Neuron (in vitro differentiated cells): ENCODE data around the gene CLEC2L.

ENCODE experiments used
- H2AFZ ChIP-seq: one replicate; pipeline ENCODE4 v1.6.1; 2013; ENCODE audit warnings: low read depth, mild to moderate bottlenecking, inconsistent platforms, low read length, moderate library complexity
- H3K27me3 ChIP-seq: one replicate; pipeline ENCODE4 v1.6.1; 2013; ENCODE audit warnings: low read length; ENCODE audit not compliant: insufficient read depth
- H3K36me3 ChIP-seq: one replicate; pipeline ENCODE4 v1.6.1; 2013; ENCODE audit warnings: low read length; ENCODE audit not compliant: insufficient read depth
- H3K4me1 ChIP-seq: one replicate; pipeline ENCODE4 v1.6.1; 2013; ENCODE audit warnings: low read length; ENCODE audit not compliant: insufficient read depth
- H3K4me3 ChIP-seq: 2 replicates; pipeline ENCODE4 v1.5.1; 2013; ENCODE audit warnings: mild to moderate bottlenecking, low read length, moderate library complexity
- H3K9me3 ChIP-seq: one replicate; pipeline ENCODE4 v1.6.1; 2013; ENCODE audit warnings: low read length

CLEC2L gene

DNA sequence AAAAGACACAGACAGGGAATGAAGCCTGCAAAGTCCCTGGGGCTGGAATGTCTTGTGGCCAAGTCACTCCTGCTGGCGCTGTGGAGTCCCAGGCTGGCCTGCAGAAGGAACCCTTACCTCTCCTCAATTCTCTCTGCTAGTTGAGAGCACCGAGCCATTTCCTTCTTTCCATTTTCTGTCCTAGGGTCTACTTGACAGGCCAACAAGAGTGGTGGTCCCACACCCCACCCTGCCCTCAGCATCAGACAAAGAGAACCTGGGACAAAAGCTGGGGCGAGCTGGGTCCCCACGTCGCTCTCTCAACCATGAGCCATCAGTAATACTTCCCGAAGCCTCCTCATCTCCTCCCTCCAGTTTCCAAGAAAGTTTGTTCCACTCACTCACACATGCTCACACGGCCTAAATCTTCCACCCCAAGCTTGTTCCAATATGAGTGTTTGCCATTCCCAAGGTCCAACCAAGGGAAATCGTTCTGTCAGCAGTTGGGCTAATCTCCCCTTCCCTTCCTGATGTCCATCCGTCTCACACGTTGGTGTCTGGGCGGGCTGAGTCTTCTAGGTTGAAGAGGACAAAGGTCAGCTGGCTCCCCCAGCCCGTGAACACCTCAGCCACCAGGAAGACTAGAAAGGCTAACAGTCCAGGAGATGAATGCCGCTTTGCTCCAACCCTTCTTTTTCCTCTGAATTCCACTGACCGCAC, 44.3 kb downstream of the CLEC2L start:
- Histone ChIP-seq H3K27me3 (no peaks in the 10 kb centered on the region), H3K36me3 (peaks cover 27% of the 10 kb centered on the region), H3K4me3 (no peak overlapping the region), H3K4me1 (no peaks in the 10 kb centered on the region), H3K9me3 (no peaks in the 10 kb centered on the region), H2AFZ (no peak overlapping the region)

DNA sequence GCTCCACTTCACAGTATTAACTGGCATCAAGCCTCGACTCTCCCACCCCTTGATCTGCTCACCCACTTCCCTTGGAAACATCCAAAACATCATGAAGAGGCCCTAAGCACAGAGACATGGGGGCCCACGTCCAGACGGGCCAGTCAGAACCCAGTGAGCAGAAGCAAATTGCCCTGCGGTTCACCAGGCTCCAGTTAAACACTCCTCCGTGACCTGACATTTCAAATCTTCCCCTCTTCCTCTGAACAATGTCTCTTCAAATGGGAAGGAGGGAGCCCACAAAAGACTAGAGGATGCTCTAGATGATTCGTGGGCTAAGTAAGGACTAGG, 44.8 kb downstream of the CLEC2L start:
- Histone ChIP-seq H2AFZ (no peak overlapping the region), H3K4me3 (no peak overlapping the region), H3K4me1 (no peaks in the 10 kb centered on the region), H3K36me3 (peaks cover 32% of the 10 kb centered on the region), H3K9me3 (no peaks in the 10 kb centered on the region), H3K27me3 (no peaks in the 10 kb centered on the region)

DNA sequence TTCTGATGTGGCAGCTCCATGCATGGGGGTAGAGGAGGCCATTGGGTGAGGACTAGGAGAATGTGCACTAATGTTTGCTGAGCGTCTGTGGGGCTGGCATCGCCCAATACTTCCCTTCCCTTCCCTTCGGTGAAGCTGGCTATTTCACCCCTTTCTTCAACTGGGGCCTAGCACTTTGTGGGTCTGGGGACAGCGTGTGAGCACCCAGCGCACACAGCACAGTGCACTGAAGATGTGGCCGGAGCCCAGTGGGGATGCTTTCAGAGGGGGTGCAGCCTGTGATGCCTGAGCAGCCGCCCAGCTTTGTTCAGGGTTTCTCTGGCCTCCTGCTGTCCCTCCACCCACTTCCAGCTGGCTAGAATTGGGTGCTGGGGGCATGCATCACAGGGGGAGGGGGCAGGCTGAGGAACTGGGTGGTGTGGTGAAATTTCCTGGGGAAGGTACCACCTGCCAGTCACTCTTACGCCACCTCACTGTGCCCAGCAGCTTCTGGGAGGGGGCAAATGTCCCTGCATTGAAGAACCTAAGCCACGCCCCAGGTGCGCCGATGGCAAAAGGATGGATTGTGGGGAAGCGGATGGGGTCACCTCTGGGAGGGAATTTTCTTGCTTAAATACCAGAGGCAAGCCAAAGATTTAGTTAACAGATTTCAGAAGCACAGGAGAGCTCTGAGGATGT, 45.5 kb downstream of the CLEC2L start:
- Histone ChIP-seq H3K4me3 (no peak overlapping the region), H3K36me3 (peaks cover 38% of the 10 kb centered on the region), H2AFZ (no peak overlapping the region)

DNA sequence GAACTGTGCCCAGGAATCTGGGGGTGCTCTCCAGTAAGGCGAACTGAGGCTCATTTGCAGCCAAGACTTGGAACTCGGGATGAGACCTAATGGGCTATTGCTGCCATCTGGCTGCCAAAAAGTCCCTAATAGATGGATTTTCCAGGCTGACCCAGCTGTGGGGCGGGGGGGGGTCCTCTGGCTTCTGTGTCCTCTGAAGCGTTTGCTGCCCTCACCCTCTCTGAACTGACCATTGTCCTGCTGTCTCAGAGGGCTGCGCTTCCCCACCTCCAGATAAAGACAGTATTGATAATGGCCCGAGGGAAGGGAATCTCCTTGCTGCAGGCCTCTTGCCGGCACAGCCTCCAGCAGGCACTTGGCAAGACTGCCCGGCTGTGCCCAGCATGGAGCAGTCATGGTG, 46.6 kb downstream of the CLEC2L start:
- Histone ChIP-seq H2AFZ (no peak overlapping the region), H3K4me3 (no peak overlapping the region), H3K36me3 (peaks cover 45% of the 10 kb centered on the region), H3K9me3 (no peaks in the 10 kb centered on the region), H3K4me1 (no peaks in the 10 kb centered on the region), H3K27me3 (no peaks in the 10 kb centered on the region)

More for the DNA sequence above, 45.5 kb downstream of the CLEC2L start:
- Histone ChIP-seq H3K27me3 (no peaks in the 10 kb centered on the region), H3K4me1 (no peaks in the 10 kb centered on the region), H3K9me3 (no peaks in the 10 kb centered on the region)

DNA sequence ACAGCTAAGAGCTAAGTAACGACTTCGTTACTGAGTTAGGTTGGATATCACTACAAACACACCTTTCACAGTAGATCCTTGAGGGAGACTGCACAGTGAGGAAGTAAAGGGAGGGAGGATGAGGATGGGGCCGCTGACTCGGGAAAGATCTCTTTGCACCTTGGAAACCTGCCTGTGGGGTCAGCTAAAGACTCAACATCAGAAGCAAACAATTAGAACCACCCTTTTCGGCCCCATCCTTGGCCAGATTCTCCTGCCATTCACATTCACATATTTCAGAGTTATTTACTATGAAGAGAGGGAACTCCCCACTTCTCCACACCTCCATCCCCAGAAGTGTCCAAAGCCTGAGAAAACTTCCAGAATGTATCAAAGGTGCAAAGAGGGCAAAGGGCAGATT, 47.1 kb downstream of the CLEC2L start:
- H3K4me3 ChIP-seq: no peak overlapping the region
- H2AFZ ChIP-seq: no peak overlapping the region
- no peaks in the 10 kb centered on the region for H3K4me1 ChIP-seq
- H3K27me3 ChIP-seq: no peaks in the 10 kb centered on the region
- H3K36me3 ChIP-seq: peaks cover 46% of the 10 kb centered on the region
- H3K9me3 ChIP-seq: no peaks in the 10 kb centered on the region

DNA sequence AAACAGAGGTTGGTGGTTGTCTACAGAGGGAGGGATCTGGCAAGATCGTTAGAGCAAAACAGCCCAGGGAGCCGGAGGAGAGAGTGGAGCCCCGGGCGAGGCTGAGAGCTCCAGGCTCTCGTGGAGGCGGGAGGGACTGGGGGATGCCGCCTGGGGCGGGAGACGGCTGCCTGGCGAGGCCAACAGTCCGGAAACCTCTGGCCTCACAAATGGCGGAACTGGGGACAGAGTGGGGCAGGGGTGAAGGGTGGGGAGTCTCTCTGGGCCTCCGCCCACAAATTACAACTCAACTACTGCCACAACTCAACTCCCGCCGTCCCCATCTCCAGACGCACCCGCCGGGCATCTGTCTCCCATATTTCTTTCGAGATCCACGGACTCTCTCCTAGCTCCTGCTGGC, 47.7 kb downstream of the CLEC2L start:
- no peaks in the 10 kb centered on the region for H3K4me1 ChIP-seq
- peaks cover 51% of the 10 kb centered on the region for H3K36me3 ChIP-seq
- H3K9me3 ChIP-seq: no peaks in the 10 kb centered on the region
- no peak overlapping the region for H2AFZ ChIP-seq
- H3K4me3 ChIP-seq: no peak overlapping the region
- no peaks in the 10 kb centered on the region for H3K27me3 ChIP-seq

DNA sequence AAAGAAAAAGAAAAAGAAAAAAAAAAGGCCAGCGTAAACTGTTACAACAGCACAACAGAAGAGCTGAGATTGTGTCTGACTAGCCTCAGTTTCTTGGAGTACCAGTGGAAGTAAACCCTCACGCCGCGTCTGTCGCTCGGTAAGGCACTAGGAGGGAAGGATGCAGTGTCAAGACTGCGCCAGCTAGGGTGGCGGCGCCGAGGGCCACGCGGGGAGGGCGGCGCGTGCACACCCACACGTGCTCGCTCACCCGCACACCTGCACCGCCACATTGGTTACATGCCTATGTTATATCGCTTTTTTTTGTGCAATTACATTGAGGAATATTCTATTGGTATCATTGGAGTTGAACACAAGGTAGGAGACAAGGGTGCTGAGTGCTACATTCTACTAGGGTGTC, 48.2 kb downstream of the CLEC2L start:
- Histone ChIP-seq H3K36me3 (peaks cover 55% of the 10 kb centered on the region), H3K9me3 (no peaks in the 10 kb centered on the region), H3K27me3 (no peaks in the 10 kb centered on the region), H3K4me3 (no peak overlapping the region), H3K4me1 (no peaks in the 10 kb centered on the region), H2AFZ (no peak overlapping the region)

DNA sequence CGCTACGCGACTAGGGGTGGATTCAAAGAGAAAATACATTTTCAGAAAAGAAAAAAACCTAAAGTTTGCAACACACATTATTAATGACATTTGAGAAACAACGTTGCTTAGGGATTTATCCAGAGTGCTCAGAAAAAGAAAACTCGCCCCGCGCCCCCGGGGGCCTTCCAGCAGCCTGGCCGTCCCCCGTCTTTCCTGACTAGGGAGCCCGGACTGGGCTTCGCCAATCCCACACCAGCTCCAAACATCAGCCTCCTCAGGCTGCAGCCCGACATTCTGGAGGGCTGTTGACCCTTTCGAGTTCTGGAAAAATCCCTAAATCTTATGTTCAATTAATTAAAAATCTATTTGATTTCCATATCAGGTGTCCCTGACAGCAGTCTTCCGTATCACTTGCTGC, 48.6 kb downstream of the CLEC2L start:
- Histone ChIP-seq H3K27me3 (no peaks in the 10 kb centered on the region), H3K36me3 (peaks cover 56% of the 10 kb centered on the region), H3K4me1 (no peaks in the 10 kb centered on the region), H2AFZ (no peak overlapping the region), H3K9me3 (no peaks in the 10 kb centered on the region), H3K4me3 (no peak overlapping the region)

DNA sequence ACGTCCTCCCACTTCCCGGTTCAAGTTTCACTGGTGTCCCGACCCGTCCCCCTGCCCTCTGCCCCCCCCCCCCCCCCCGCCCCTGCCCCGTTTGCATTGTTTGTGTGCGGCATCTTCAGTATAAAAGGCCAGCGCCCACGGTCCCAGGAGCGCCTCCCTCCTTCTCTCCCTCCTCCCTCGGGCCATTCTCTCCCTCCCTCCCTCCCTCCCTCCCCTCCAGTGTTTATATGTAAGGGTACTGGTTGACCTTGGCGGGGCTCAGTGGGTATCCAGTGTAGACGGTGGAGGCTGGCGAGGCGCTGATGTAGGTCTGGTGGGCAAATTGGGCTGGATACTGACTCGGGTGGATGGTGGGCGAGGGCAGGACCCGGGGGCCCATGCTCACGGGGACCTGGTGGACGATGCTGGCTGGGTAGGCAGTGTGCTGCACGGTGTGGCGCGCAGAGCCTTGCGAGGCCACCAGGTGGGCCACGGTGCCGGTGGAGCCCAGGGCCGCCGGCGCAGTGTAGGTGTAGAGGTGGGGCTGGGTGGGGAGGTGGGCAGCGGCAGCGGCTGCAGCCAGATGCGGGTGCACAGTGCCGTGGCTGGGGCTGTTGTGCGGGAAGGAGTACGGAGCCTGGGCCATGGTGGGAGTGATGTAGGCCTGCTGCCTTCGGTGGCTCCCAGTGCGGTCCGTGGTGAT, 49.4 kb downstream of the CLEC2L start:
- H3K36me3 ChIP-seq: peaks cover 51% of the 10 kb centered on the region

DNA sequence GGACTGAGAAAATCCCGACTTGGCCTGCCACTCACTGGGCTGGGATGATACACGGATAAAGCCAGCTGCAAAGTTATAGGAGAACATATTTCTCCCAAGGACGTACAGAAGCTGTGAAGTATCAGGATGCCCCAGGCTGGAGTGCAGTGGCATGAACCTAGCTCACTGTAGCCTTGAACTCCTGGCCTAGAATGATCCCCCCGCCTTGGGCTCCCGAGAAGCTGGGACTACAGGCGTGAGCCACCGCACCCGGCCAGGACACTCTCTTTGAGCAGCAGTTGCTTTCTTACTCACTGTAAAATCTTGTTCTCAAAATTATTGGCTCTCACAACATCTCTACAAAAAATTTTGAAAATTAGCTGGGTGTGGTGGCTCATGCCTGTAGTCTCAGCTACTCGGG, 50.4 kb downstream of the CLEC2L start:
- H3K36me3 ChIP-seq: peaks cover 50% of the 10 kb centered on the region
- H2AFZ ChIP-seq: no peak overlapping the region
- no peaks in the 10 kb centered on the region for H3K9me3 ChIP-seq
- no peak overlapping the region for H3K4me3 ChIP-seq
- H3K27me3 ChIP-seq: no peaks in the 10 kb centered on the region
- no peaks in the 10 kb centered on the region for H3K4me1 ChIP-seq

More for the DNA sequence above, 49.4 kb downstream of the CLEC2L start:
- no peaks in the 10 kb centered on the region for H3K27me3 ChIP-seq
- H3K4me3 ChIP-seq: no peak overlapping the region
- H3K9me3 ChIP-seq: no peaks in the 10 kb centered on the region
- no peaks in the 10 kb centered on the region for H3K4me1 ChIP-seq
- no peak overlapping the region for H2AFZ ChIP-seq

DNA sequence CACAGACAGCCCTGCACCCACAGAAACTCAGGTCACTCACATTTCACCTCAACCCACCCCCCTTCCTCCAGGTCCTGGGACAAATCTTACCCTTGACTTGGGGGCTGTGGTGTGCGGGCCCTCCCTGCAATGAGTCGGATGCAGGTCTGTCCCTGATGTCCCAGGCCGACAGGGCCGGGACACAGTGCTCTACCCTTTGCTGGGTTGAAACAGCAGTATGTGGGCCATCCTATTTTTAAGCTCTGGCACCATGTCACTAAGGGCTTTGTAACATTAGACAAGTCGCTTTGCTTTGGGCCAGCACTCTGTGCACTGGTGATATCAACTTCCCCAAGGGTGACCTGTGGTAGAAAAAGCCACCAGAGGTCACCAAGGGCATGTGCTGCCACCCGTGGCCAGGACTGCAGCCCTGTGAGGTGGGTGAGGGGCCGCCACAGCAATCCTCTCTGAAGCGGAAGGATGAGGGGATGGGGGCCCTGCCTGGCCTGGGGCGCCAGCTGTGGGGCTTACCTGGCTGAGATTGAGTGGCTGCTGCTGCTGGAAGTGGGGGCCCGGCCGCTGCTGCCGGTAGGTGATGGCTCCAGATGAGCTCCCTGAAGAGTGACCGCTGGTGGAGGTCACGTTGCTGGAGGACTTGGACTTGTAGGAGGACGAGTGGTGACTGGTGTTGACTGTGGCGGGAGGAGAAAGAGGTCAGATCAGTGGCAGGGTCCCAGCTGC, 51.3 kb downstream of the CLEC2L start:
- Histone ChIP-seq H3K4me1 (no peaks in the 10 kb centered on the region), H3K36me3 (peaks cover 51% of the 10 kb centered on the region), H3K27me3 (no peaks in the 10 kb centered on the region), H2AFZ (no peak overlapping the region), H3K4me3 (no peak overlapping the region), H3K9me3 (no peaks in the 10 kb centered on the region)

DNA sequence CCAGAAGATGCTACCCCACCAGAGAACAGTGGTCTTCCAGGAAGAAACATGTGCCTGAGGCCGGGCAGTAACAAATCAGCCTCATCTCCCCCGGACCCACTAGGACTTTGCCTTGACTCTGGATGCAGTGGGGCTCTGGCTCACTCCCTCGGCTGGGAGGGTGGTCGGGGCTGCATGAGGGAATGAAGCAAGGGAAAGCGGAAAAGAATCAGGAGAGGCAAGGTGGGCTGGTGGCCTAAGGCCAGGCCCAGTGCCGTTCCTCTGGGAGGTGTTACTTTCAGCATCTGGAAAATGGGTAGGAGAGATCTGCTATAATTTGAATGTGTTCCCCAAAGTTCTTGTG, 51.8 kb downstream of the CLEC2L start:
- Histone ChIP-seq H3K4me3 (no peak overlapping the region), H3K36me3 (peaks cover 57% of the 10 kb centered on the region), H3K27me3 (no peaks in the 10 kb centered on the region), H3K4me1 (no peaks in the 10 kb centered on the region), H2AFZ (no peak overlapping the region), H3K9me3 (no peaks in the 10 kb centered on the region)
